HEK293T (cell line): ENCODE results near the gene RAD51B.

ENCODE experiments used
- ARNT ChIP-seq: fragments of 450-650 bp; IDR thresholded peaks from 2 replicates; pipeline ENCODE4 v1.6.1; 2017; ENCODE audit warnings: mild to moderate bottlenecking
- BHLHE40 ChIP-seq: fragments of 450-650 bp; IDR thresholded peaks from 2 replicates; pipeline ENCODE4 v1.6.1; 2016; ENCODE audit warnings: mild to moderate bottlenecking, moderate library complexity, borderline replicate concordance
- FOXA1 ChIP-seq: fragments of 450-650 bp; IDR thresholded peaks from 2 replicates; pipeline ENCODE4 v1.6.1; 2016; ENCODE audit warnings: mild to moderate bottlenecking
- FOXM1 ChIP-seq: fragments of 450-650 bp; IDR thresholded peaks from 2 replicates; pipeline ENCODE4 v1.6.1; 2017; ENCODE audit warnings: mild to moderate bottlenecking, borderline replicate concordance
- HDGF ChIP-seq: fragments of 450-650 bp; IDR thresholded peaks from 2 replicates; pipeline ENCODE4 v1.6.1; 2017; ENCODE audit warnings: antibody characterized with exemption, borderline replicate concordance
- NFRKB ChIP-seq: fragments of 450-650 bp; IDR thresholded peaks from 2 replicates; pipeline ENCODE4 v1.6.1; 2016; ENCODE audit warnings: mild to moderate bottlenecking, moderate library complexity
- SP1 ChIP-seq: fragments of 450-650 bp; IDR thresholded peaks from 2 replicates; pipeline ENCODE4 v1.6.1; 2017
- SUZ12 ChIP-seq: fragments of 450-650 bp; IDR thresholded peaks from 2 replicates; pipeline ENCODE4 v1.6.1; 2016; ENCODE audit warnings: mild to moderate bottlenecking
- TARDBP ChIP-seq: fragments of 450-650 bp; IDR thresholded peaks from 2 replicates; pipeline ENCODE4 v1.6.1; 2016

- no peak for TF ChIP-seq FOXM1
- no peak for TF ChIP-seq ARNT
- TF ChIP-seq NFRKB, result no peak
- TF ChIP-seq SP1, result no peak
- TF ChIP-seq HDGF, result no peak
- no peak for TF ChIP-seq BHLHE40
- no peak for TF ChIP-seq SUZ12
- TF ChIP-seq FOXA1, result no peak
- TF ChIP-seq TARDBP, result no peak
Observed at GRCh38 chr14:68674538-68675232, 855.1 kb downstream of the RAD51B start.
